Activated CD4-positive, alpha-beta T cell treated with anti-CD3 and anti-CD28 coated beads for 1 hour (primary cell): Measurements from ENCODE around the gene EFS.
"Not testable (repeated sequence)": the region's sequence is repeated elsewhere in the genome, so short reads cannot be mapped to it uniquely, and the experiment has no call there.

Experiments
- DNase-seq: peaks from one replicate; pipeline ENCODE4 v3.0.0-alpha.2; 2020

The EFS gene

GRCh38 chr14:23365036-23365731 lies at the start of gene EFS:
EFS (minus strand) TSS chr14:23365172; CDS start chr14:23365025, 147 bp downstream.
- no peak for DNase-seq

- no peak for DNase-seq
Observed at GRCh38 chr14:23414254-23414653, 49.3 kb upstream of the EFS start.

GRCh38 chr14:23413681-23414080 lies 48.7 kb upstream of the EFS start:
- no peak for DNase-seq

GRCh38 chr14:23411563-23412525 lies 46.9 kb upstream of the EFS start:
- DNase-seq, result no peak

GRCh38 chr14:23409966-23410635 lies 45.1 kb upstream of the EFS start:
- no peak for DNase-seq

- no peak for DNase-seq
Observed at GRCh38 chr14:23409475-23409874, 44.5 kb upstream of the EFS start.

GRCh38 chr14:23408307-23408630 lies 43.3 kb upstream of the EFS start:
- no peak for DNase-seq

GRCh38 chr14:23407516-23408306 lies 42.7 kb upstream of the EFS start, which contains the start of gene MYH6:
MYH6 (minus strand) TSS chr14:23408273; CDS start chr14:23407223, 1,050 bp downstream.
- DNase-seq, result no peak

- DNase-seq, result no peak
Observed at GRCh38 chr14:23406725-23407355, 41.9 kb upstream of the EFS start.

- DNase-seq, result no peak
Observed at GRCh38 chr14:23406244-23406643, 41.3 kb upstream of the EFS start.

- DNase-seq, result no peak
Observed at GRCh38 chr14:23405516-23406025, 40.6 kb upstream of the EFS start.

GRCh38 chr14:23405096-23405495 lies 40.1 kb upstream of the EFS start:
- no peak for DNase-seq

- DNase-seq, result no peak
Observed at GRCh38 chr14:23404331-23404900, 39.4 kb upstream of the EFS start.

- DNase-seq, result no peak
Observed at GRCh38 chr14:23403908-23404307, 38.9 kb upstream of the EFS start.

- DNase-seq, result no peak
Observed at GRCh38 chr14:23403139-23403438, 38.1 kb upstream of the EFS start.

- no peak for DNase-seq
Observed at GRCh38 chr14:23402296-23403138, 37.5 kb upstream of the EFS start.

GRCh38 chr14:23401291-23401690 lies 36.3 kb upstream of the EFS start:
- no peak for DNase-seq

- DNase-seq, result not testable (repeated sequence)
Observed at GRCh38 chr14:23400496-23401149, 35.7 kb upstream of the EFS start.

GRCh38 chr14:23399591-23399990 lies 34.6 kb upstream of the EFS start:
- no peak for DNase-seq

GRCh38 chr14:23399136-23399535 lies 34.2 kb upstream of the EFS start:
- DNase-seq, result no peak
